Progenitor cell of endocrine pancreas (in vitro differentiated cells): ENCODE measurements around the gene FTSJ3. TPM values are rescaled to one million over a fixed set of nuclear protein-coding genes. Genes with fewer than 3 reads are reported as not detected.
A peak's percentile ranks its signal among the peaks of the same experiment; 100 is the strongest.

Experiments
- DNase-seq: peaks from one replicate; pipeline ENCODE4 v3.0.0; 2021; ENCODE audit warnings: low spot score; ENCODE audit not compliant: unreplicated experiment
- H3K27ac Mint-ChIP-seq: 2 replicates; pipeline ENCODE4 v1.8.0; 2021; ENCODE audit warnings: mild to moderate bottlenecking, moderate library complexity, mixed read lengths
- H3K27me3 Mint-ChIP-seq: 2 replicates; pipeline ENCODE4 v1.8.0; 2021; ENCODE audit warnings: mixed read lengths
- H3K36me3 Mint-ChIP-seq: 2 replicates; pipeline ENCODE4 v1.8.0; 2022; ENCODE audit warnings: mixed read lengths; ENCODE audit not compliant: insufficient read depth
- H3K4me1 Mint-ChIP-seq: 2 replicates; pipeline ENCODE4 v1.8.0; 2021; ENCODE audit warnings: low read depth, mixed read lengths
- H3K4me3 Mint-ChIP-seq: 2 replicates; pipeline ENCODE4 v1.8.0; 2021; ENCODE audit warnings: low read depth, mild to moderate bottlenecking, moderate library complexity, mixed read lengths
- H3K9me3 Mint-ChIP-seq: 2 replicates; pipeline ENCODE4 v1.8.0; 2021; ENCODE audit warnings: low read depth, mixed read lengths
- CTCF ChIP-seq: fragments of 200-600 bp; sonication (generic); IDR thresholded peaks from one replicate; pipeline ENCODE4 v1.5.0; 2021; ENCODE audit warnings: antibody characterized with exemption, mild to moderate bottlenecking; ENCODE audit not compliant: unreplicated experiment
- total RNA-seq: library from RNA; stranded (reverse); gene quantifications from 2 replicates; pipeline ENCODE4 v1.2.1, GENCODE V29; 2021

The FTSJ3 gene
- total RNA-seq, 1 donor from 2014 or later, result 49.0 TPM

GRCh38 chr17:63786117-63786516, 41.3 kb downstream of the FTSJ3 start:
- no peak overlapping the region for H3K4me3 Mint-ChIP-seq
- H3K27me3 Mint-ChIP-seq, result no peaks in the 10 kb centered on the region
- H3K27ac Mint-ChIP-seq, result no peak overlapping the region
- no peak for DNase-seq
- H3K36me3 Mint-ChIP-seq, result peaks cover 9% of the 10 kb centered on the region
- no peaks in the 10 kb centered on the region for H3K9me3 Mint-ChIP-seq
- peaks cover 1% of the 10 kb centered on the region for H3K4me1 Mint-ChIP-seq
- no peak for TF ChIP-seq CTCF

- Mint-ChIP-seq H3K27ac (no peak overlapping the region), H3K4me3 (no peak overlapping the region), H3K9me3 (no peaks in the 10 kb centered on the region), H3K27me3 (no peaks in the 10 kb centered on the region), H3K36me3 (peaks cover 11% of the 10 kb centered on the region), H3K4me1 (peaks cover 1% of the 10 kb centered on the region)
- TF ChIP-seq CTCF, result no peak
- DNase-seq, result no peak
Observed at GRCh38 chr17:63785556-63785955, 41.9 kb downstream of the FTSJ3 start.

- Mint-ChIP-seq H3K4me1 (peaks cover 1% of the 10 kb centered on the region), H3K27ac (peak overlapping the region; percentile 83), H3K9me3 (no peaks in the 10 kb centered on the region), H3K36me3 (peaks cover 13% of the 10 kb centered on the region), H3K27me3 (no peaks in the 10 kb centered on the region), H3K4me3 (no peak overlapping the region)
- DNase-seq, result no peak
- TF ChIP-seq CTCF, result no peak
Observed at GRCh38 chr17:63783522-63783921, 43.9 kb downstream of the FTSJ3 start.

GRCh38 chr17:63780928-63781327, 46.5 kb downstream of the FTSJ3 start:
- H3K4me1 Mint-ChIP-seq, result peaks cover 6% of the 10 kb centered on the region
- H3K4me3 Mint-ChIP-seq, result no peak overlapping the region
- no peaks in the 10 kb centered on the region for H3K9me3 Mint-ChIP-seq
- no peaks in the 10 kb centered on the region for H3K27me3 Mint-ChIP-seq
- TF ChIP-seq CTCF, result no peak
- no peak for DNase-seq
- no peak overlapping the region for H3K27ac Mint-ChIP-seq
- peaks cover 10% of the 10 kb centered on the region for H3K36me3 Mint-ChIP-seq

GRCh38 chr17:63780507-63780906, 47.0 kb downstream of the FTSJ3 start:
- H3K9me3 Mint-ChIP-seq, result no peaks in the 10 kb centered on the region
- H3K27me3 Mint-ChIP-seq, result no peaks in the 10 kb centered on the region
- H3K4me1 Mint-ChIP-seq, result peaks cover 7% of the 10 kb centered on the region
- H3K36me3 Mint-ChIP-seq, result peaks cover 10% of the 10 kb centered on the region
- no peak for DNase-seq
- H3K4me3 Mint-ChIP-seq, result no peak overlapping the region
- no peak overlapping the region for H3K27ac Mint-ChIP-seq
- TF ChIP-seq CTCF, result no peak
